Measurements from ENCODE around the gene THOC7. TPM values are rescaled to one million over a fixed set of nuclear protein-coding genes. Genes with fewer than 3 reads are reported as not detected.

The THOC7 gene
- polyA plus RNA-seq, 3 donors: 22.2 to 74.8 (median 70.1) TPM

- Mint-ChIP-seq H3K27ac (no peak overlapping the region), H3K9me3 (peaks cover 0 to 2% (median 0%) of the 10 kb centered on the region in 7 donors), H3K4me1 (peaks cover 30% of the 10 kb centered on the region), H3K4me3 (no peak overlapping the region), H3K36me3 (peaks cover 0 to 4% of the 10 kb centered on the region in 2 donors), H3K27me3 (ENCODE audit: low read depth in 3 of 3) (peaks cover 0 to 5% (median 3%) of the 10 kb centered on the region in 3 donors)
- no peak overlapping the region for H3K4me3 ChIP-seq (replicated peaks in 1 of 3; ENCODE audit: low read depth in 2 of 3, low read length in 3 of 3)
- no CpG with 5 or more reads among the region's 3 CpGs for WGBS (ENCODE audit: insufficient coverage)
- H4K20me1 ChIP-seq (ENCODE audit: insufficient read depth, low read length): no peaks in the 10 kb centered on the region
- H3K27me3 ChIP-seq (ENCODE audit: control insufficient read depth in 2 of 2, insufficient read depth in 2 of 2, low read length in 2 of 2): no peaks in the 10 kb centered on the region
- H3K9ac ChIP-seq (ENCODE audit: insufficient read depth, low read length, poor library complexity, severe bottlenecking): no peak overlapping the region
- H3K27ac ChIP-seq (ENCODE audit: low read depth in 1 of 2, low read length in 2 of 2): no peak overlapping the region
- intact Hi-C loops (cut with micrococcal nuclease): loop anchor here in 1 of 2 donors (10.0 kb wide), 1 partner anchor 134 kb away; no protein-coding TSS in a partner anchor
- H2AFZ ChIP-seq (ENCODE audit: insufficient read depth, low read depth, low read length, poor library complexity, severe bottlenecking): no peak overlapping the region
- no peaks in the 10 kb centered on the region for H3K36me3 ChIP-seq (replicated peaks in 1 of 2; ENCODE audit: control insufficient read depth in 1 of 2, insufficient read depth in 2 of 2, low read length in 2 of 2)
- H3K79me2 ChIP-seq (ENCODE audit: insufficient read depth, low read length): peaks cover 95% of the 10 kb centered on the region
- H3K4me2 ChIP-seq (replicated peaks; ENCODE audit: extremely low read depth, low read length, poor library complexity, severe bottlenecking): no peak overlapping the region
- H3K4me1 ChIP-seq (ENCODE audit: control insufficient read depth in 1 of 2, insufficient read depth in 2 of 2, low read length in 2 of 2): peaks cover 22 to 26% of the 10 kb centered on the region in 2 donors
- H3K9me3 ChIP-seq (replicated peaks in 1 of 2; ENCODE audit: control insufficient read depth in 1 of 2, insufficient read depth in 1 of 2, low read length in 2 of 2): no peaks in the 10 kb centered on the region
- no peak for DNase-seq
- no peak for TF ChIP-seq CTCF (IDR thresholded peaks at IDR 0.05)
Measured at GRCh38 chr3:63860776-63861175, 2.8 kb downstream of the THOC7 start.

GRCh38 chr3:63857311-63857710 is 6.3 kb downstream of the THOC7 start:
- no peak overlapping the region for H3K9ac ChIP-seq (ENCODE audit: insufficient read depth, low read length, poor library complexity, severe bottlenecking)
- TF ChIP-seq CTCF (IDR thresholded peaks at IDR 0.05): no peak
- Mint-ChIP-seq H3K4me3 (no peak overlapping the region), H3K9me3 (peaks cover 0 to 2% (median 0%) of the 10 kb centered on the region in 7 donors), H3K27ac (no peak overlapping the region), H3K4me1 (peaks cover 16% of the 10 kb centered on the region), H3K27me3 (ENCODE audit: low read depth in 3 of 3) (peaks cover 0 to 2% (median 0%) of the 10 kb centered on the region in 3 donors), H3K36me3 (peaks cover 0 to 7% of the 10 kb centered on the region in 2 donors)
- no peak overlapping the region for H3K4me2 ChIP-seq (replicated peaks; ENCODE audit: extremely low read depth, low read length, poor library complexity, severe bottlenecking)
- no peaks in the 10 kb centered on the region for H3K27me3 ChIP-seq (ENCODE audit: control insufficient read depth in 2 of 2, insufficient read depth in 2 of 2, low read length in 2 of 2)
- H4K20me1 ChIP-seq (ENCODE audit: insufficient read depth, low read length): peaks cover 7% of the 10 kb centered on the region
- peaks cover 6 to 10% of the 10 kb centered on the region in 2 donors for H3K4me1 ChIP-seq (ENCODE audit: control insufficient read depth in 1 of 2, insufficient read depth in 2 of 2, low read length in 2 of 2)
- intact Hi-C loops (cut with micrococcal nuclease): no loop called here
- H3K36me3 ChIP-seq (replicated peaks in 1 of 2; ENCODE audit: control insufficient read depth in 1 of 2, insufficient read depth in 2 of 2, low read length in 2 of 2): no peaks in the 10 kb centered on the region
- no CpG with 5 or more reads among the region's 2 CpGs for WGBS (ENCODE audit: insufficient coverage)
- H3K79me2 ChIP-seq (ENCODE audit: insufficient read depth, low read length): peaks cover 96% of the 10 kb centered on the region
- DNase-seq: no peak
- H3K4me3 ChIP-seq (replicated peaks in 1 of 3; ENCODE audit: low read depth in 2 of 3, low read length in 3 of 3): no peak overlapping the region
- H2AFZ ChIP-seq (ENCODE audit: insufficient read depth, low read depth, low read length, poor library complexity, severe bottlenecking): no peak overlapping the region
- no peaks in the 10 kb centered on the region for H3K9me3 ChIP-seq (replicated peaks in 1 of 2; ENCODE audit: control insufficient read depth in 1 of 2, insufficient read depth in 1 of 2, low read length in 2 of 2)
- no peak overlapping the region for H3K27ac ChIP-seq (ENCODE audit: low read depth in 1 of 2, low read length in 2 of 2)

All from CD14-positive monocyte (primary cell).